RWPE2 (cell line): ENCODE results near the gene SLAMF6.

Source experiments
- ATAC-seq: fragments of 200-7000 bp; cut with Tn5 transposase; 3 replicates; pipeline ENCODE4 v1.9.1; 2021; ENCODE audit warnings: low read depth
- DNase-seq: peaks from one replicate; pipeline ENCODE4 v3.0.0-alpha.2; 2020; ENCODE audit warnings: low spot score
- H3K27ac ChIP-seq: fragments of 450-650 bp; 2 replicates; pipeline ENCODE4 v1.5.1; 2017; ENCODE audit warnings: mild to moderate bottlenecking; ENCODE audit not compliant: poor library complexity, severe bottlenecking
- H3K27me3 ChIP-seq: fragments of 250-450 bp; sonication (Bioruptor Pico); 2 replicates; pipeline ENCODE4 v1.5.1; 2021; ENCODE audit warnings: mild to moderate bottlenecking, moderate library complexity; ENCODE audit not compliant: insufficient read depth, poor library complexity, severe bottlenecking
- H3K36me3 ChIP-seq: fragments of 250-450 bp; sonication (Bioruptor Pico); 2 replicates; pipeline ENCODE4 v1.5.1; 2020; ENCODE audit warnings: low read depth, mild to moderate bottlenecking, moderate library complexity
- H3K4me1 ChIP-seq: fragments of 250-450 bp; sonication (Bioruptor Pico); 2 replicates; pipeline ENCODE4 v1.5.1; 2021; ENCODE audit warnings: mild to moderate bottlenecking, moderate library complexity; ENCODE audit not compliant: insufficient read depth, poor library complexity, severe bottlenecking
- H3K4me3 ChIP-seq: fragments of 250-450 bp; sonication (Bioruptor Pico); 2 replicates; pipeline ENCODE4 v1.5.1; 2021; ENCODE audit warnings: mild to moderate bottlenecking, moderate library complexity; ENCODE audit not compliant: severe bottlenecking
- H3K9me3 ChIP-seq: fragments of 250-450 bp; sonication (Bioruptor Pico); 2 replicates; pipeline ENCODE4 v1.5.1; 2021; ENCODE audit warnings: mild to moderate bottlenecking, moderate library complexity; ENCODE audit not compliant: severe bottlenecking
- CTCF ChIP-seq: fragments of 450-650 bp; IDR thresholded peaks from one replicate; pipeline ENCODE4 v1.5.1; 2017; ENCODE audit warnings: mild to moderate bottlenecking, moderate library complexity; ENCODE audit not compliant: poor library complexity, severe bottlenecking

Gene SLAMF6

GRCh38 chr1:160454371-160455152 lies 68.5 kb downstream of the SLAMF6 start:
- no peak for ATAC-seq
- Histone ChIP-seq H3K9me3 (no peaks in the 10 kb centered on the region), H3K27ac (no peak overlapping the region), H3K36me3 (no peaks in the 10 kb centered on the region), H3K4me1 (no peaks in the 10 kb centered on the region), H3K4me3 (no peak overlapping the region), H3K27me3 (no peaks in the 10 kb centered on the region)
- no peak for TF ChIP-seq CTCF
- no peak for DNase-seq

GRCh38 chr1:160453443-160453842 lies 69.6 kb downstream of the SLAMF6 start:
- ATAC-seq (no peak), DNase-seq (no peak)
- Histone ChIP-seq H3K27ac (no peak overlapping the region), H3K27me3 (no peaks in the 10 kb centered on the region), H3K4me3 (no peak overlapping the region), H3K4me1 (no peaks in the 10 kb centered on the region), H3K36me3 (no peaks in the 10 kb centered on the region), H3K9me3 (no peaks in the 10 kb centered on the region)
- TF ChIP-seq CTCF: no peak

- Histone ChIP-seq H3K4me3 (no peak overlapping the region), H3K9me3 (no peaks in the 10 kb centered on the region), H3K27ac (no peak overlapping the region), H3K4me1 (no peaks in the 10 kb centered on the region), H3K36me3 (no peaks in the 10 kb centered on the region), H3K27me3 (no peaks in the 10 kb centered on the region)
- no peak for DNase-seq
- TF ChIP-seq CTCF: no peak
- ATAC-seq: no peak
These were observed 71.2 kb downstream of the SLAMF6 start for GRCh38 chr1:160451859-160452232.

GRCh38 chr1:160451119-160451858 lies 71.8 kb downstream of the SLAMF6 start:
- H3K27ac ChIP-seq: no peak overlapping the region
- ATAC-seq (no peak), DNase-seq (no peak)
- no peak overlapping the region for H3K4me3 ChIP-seq
- no peaks in the 10 kb centered on the region for H3K4me1 ChIP-seq
- no peaks in the 10 kb centered on the region for H3K36me3 ChIP-seq
- TF ChIP-seq CTCF: no peak
- no peaks in the 10 kb centered on the region for H3K9me3 ChIP-seq
- no peaks in the 10 kb centered on the region for H3K27me3 ChIP-seq

- DNase-seq: no peak
- Histone ChIP-seq H3K9me3 (no peaks in the 10 kb centered on the region), H3K4me3 (no peak overlapping the region), H3K36me3 (no peaks in the 10 kb centered on the region), H3K27ac (no peak overlapping the region), H3K27me3 (no peaks in the 10 kb centered on the region), H3K4me1 (no peaks in the 10 kb centered on the region)
- no peak for ATAC-seq
- no peak for TF ChIP-seq CTCF
These were observed 73.6 kb downstream of the SLAMF6 start for GRCh38 chr1:160449494-160449893.
